ENCODE data around the gene PTPRO.

The PTPRO gene

DNA sequence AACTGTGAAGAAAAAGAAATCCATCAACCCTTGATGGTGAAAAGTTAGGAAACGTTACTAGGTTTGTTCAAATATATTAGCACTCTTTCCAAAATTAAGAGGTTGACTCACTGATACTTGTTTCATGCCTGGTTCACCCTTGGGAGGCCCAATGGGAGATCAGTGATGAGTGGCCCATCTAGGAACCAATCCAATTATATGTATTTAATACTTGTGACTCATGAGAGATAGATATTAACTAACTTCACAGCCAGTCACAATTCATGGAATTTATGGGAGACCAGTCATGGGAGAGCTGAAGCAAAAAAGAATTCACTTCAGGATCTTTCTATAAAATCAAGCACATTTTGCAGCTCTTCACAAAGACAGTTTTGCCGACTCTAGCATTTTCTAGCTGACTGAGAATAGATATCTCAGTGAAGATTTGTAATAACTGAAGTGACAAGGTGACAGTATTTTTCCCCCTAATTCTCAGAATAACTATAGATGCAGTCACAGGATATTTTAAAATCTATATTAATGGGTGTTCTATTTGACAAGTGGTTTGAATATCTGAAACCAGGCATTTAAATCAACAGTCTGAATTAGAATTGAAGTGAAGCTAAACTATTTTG is 236.7 kb downstream of the PTPRO start:
- no peak for DNase-seq (ENCODE audit: low read depth)

DNA sequence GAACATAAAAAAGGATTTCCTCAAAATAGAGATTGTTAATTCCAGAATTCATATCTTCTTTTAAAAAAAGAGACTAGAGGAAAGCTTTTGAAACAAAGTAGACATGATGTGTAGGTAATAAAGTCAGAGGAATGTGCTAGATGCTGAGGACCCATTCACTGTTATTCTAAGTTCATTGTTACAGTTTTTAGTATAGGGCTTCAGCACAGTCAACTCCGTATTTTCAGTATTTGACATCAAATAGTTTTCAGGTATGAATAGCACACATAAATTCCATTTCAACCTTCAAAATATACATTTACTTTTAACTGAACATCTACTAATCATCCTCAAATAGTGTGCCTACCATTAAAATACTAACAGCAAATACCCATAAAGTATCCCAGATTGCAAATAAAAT is 239.1 kb downstream of the PTPRO start:
- no peak for DNase-seq (ENCODE audit: low read depth)

DNA sequence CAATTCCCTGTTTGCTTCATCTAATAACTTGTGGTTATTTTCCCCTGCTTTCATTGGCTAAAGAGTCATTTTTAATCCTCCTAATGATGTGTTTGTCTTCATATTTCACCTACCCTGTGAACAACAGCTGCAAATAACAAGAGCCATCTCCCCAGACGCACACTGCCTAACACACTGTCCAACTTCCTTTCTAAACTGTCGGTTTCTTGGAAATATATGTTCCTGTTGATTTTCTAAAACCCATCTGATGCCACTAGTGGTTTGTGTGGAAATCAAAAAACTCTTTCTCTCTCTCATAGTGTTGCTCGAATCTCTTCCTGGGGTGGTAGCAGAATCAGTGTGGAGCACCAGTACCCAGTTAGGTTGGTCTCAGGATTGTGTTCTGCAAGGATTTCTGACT is 240.0 kb downstream of the PTPRO start:
- DNase-seq (ENCODE audit: low read depth) = no peak

DNA sequence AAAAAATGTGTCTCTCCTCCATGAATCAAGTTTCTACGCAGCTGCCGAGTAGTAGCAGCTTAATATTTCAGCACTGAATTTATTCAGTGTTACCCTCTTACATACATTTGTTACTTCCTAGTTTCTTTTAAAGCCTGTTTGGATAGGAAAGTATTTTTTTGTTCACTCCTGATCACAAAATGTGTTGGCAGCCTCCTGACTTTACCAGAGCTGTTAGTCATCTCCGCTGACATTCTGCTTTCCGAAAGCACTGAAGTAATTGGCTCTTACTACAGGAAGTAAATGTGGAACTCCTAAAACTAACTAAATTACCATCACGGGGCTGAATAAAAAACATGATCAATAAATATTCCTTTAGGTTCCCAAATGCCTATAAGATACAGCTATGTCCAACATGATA is 241.4 kb downstream of the PTPRO start:
- DNase-seq (ENCODE audit: low read depth) = no peak

DNA sequence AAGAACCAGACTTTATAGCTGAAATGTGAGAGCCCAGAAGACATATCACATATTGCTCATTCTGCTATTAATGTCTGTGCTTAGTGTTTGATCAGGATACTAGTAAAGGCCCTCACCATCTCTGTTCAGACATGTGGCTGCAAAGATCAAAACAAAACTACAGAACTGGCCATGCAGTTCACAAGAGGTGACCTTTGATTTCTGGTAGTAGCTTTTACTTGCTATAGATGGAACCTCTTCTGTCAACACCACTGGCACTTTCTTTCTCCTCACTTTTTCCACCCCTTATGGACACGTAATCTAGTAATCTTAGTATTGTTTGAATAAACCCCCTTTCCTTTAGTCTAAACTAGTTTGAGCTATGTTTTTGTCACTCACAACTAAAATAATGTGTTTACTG is 252.0 kb downstream of the PTPRO start:
- no peak for DNase-seq (ENCODE audit: low read depth)

DNA sequence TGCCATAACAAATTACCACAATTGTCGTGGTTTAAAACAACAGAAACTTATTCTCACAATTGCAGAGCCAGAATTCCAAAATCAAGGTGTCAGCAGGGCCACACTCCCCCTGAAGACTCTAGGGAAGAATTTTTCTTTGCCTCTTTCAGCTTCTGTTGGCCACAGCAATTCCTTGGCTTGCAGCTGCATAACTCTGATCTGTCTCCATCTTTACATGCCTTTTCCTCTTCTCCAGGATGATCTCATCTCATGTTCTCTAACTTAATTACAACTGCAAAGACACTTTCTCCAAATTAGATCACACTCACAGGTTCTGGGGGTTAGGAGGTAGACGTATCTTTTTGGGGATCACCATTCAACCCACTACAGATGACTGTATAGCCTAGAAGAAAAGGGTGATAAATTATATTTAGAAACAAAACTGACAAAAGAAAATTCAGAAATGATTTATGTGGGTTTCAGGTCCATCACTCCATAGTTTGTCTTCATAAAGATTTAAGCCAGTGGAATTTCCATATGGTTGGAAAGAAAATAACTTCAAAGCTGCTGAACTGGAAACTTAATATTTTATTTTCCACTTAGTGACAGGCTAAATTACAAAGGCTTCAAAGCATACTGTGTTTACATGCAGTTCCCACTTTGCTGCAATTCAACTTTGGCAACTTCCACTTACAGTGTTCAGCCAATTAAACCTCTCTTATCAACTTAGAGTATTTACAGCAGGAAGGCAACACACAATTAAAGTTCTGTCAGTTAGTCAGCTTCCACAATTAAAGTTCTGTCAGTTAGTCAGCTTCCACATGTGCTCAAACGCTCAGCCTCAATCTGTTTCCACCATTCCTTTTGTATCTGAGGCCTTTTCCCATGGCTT is 253.6 kb downstream of the PTPRO start:
- no peak for DNase-seq (ENCODE audit: low read depth)

DNA sequence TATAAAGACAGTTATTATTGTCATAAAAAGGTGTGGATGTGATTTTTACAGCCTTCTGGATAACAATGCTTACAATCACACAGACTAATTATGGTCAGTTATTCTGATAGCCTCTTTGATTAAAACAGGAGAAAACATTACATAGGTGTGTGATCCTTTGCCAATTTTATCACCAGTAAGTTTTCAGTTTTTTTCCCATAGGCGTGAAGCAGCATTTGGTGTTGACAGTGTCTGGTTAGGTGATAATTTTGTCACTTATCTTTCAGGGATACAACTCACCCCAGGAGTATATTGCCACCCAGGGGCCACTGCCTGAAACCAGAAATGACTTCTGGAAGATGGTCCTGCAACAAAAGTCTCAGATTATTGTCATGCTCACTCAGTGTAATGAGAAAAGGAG is 258.1 kb downstream of the PTPRO start:
- DNase-seq (ENCODE audit: low read depth) = no peak

DNA sequence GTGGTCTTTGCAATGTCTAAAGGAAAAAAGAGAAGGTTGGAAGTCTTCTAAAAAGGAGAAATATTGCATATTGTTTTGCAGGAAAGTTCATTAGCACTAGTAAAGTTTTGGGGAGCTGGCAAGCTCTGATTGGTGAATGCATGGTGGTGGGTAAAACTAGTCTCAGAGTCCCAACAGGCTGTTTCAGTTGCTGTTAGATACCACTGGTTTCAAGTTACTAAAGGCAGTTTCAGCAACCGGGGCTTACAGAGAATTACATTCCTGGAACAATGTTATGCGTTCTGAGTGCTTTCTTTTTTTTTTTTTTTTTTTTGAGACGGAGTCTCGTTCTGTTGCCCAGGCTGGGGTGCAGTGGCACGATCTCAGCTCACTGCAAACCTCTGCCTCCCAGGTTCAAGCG is 258.7 kb downstream of the PTPRO start:
- DNase-seq (ENCODE audit: low read depth) = no peak

DNA sequence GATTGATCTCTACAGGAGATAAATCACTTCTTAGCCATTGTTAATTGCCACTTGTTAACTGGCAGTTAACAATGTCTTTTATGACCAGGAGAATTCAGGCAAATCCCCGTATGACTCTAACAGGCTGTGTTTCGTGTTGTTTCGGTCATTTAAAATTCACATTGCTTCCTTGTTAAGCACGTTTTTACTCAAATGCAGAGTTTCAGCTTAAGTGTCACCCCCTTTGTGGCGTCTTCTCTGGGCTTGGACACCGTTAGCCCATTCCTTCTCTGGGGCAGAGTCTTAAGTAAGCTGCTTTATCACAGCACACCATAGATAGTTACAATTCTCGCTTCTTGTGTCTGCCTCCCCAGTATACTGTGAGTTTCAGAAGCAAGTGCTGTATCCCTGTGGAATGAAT is 261.5 kb downstream of the PTPRO start:
- no peak for DNase-seq (ENCODE audit: low read depth)

DNA sequence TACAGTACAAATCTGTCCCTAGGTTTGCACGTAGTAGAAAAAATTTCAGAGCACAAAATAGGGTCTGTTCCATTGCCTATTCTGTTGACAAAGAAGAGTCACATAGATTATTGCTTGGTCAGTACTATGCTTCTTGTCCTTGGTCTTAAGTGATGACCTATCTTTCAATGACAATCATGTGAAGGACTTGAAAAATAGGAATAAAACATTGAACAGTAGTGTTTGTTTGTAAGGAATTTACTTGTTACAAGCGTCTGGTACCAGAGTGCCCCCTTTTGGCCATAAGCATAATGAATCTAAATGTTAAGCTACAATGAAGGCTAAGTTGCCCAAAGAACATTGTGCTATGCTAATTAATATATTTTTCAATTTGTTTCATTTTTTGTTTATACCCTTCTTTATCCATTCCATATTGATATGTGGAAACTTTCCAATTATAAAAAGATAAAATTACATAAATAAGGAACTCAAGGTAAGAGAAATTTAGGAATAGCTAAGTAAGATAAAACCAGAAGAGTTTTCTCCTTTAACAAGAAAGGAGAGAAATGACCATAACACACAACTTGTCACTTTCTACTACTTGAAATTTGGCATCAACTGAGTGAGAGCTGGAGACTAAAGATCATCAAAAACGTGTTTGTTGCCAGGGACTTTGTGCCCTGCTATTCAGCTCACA is 262.2 kb downstream of the PTPRO start:
- DNase-seq (ENCODE audit: low read depth) = no peak

DNA sequence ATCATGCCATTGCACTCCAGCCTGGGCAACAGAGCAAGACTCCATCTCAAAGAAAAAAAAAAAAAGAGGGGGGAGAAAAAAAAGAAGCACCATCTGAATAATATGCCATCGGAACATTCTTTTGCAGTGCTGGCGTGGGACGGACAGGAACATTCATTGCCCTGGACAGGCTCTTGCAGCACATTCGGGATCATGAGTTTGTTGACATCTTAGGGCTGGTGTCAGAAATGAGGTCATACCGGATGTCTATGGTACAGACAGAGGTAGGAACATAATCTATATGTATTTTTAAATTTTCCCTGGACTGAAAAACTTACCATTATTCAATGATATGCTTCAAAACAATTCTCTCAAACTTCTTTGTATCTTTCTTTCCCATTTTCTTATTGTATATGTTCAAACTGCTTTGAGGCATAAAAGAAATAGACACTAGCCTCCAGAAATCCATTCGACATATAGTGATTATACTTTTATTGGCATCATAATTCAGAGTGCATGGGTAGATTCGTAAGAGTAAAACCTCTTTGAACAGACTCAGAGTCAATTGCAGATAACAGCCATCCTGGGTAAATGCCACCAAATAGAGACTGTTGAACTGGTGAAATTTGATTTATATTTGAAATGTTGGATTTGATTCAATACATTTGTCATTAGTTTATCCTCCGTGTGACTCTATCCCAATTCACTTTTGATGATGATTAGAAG is 267.2 kb downstream of the PTPRO start:
- no peak for DNase-seq (ENCODE audit: low read depth)

DNA sequence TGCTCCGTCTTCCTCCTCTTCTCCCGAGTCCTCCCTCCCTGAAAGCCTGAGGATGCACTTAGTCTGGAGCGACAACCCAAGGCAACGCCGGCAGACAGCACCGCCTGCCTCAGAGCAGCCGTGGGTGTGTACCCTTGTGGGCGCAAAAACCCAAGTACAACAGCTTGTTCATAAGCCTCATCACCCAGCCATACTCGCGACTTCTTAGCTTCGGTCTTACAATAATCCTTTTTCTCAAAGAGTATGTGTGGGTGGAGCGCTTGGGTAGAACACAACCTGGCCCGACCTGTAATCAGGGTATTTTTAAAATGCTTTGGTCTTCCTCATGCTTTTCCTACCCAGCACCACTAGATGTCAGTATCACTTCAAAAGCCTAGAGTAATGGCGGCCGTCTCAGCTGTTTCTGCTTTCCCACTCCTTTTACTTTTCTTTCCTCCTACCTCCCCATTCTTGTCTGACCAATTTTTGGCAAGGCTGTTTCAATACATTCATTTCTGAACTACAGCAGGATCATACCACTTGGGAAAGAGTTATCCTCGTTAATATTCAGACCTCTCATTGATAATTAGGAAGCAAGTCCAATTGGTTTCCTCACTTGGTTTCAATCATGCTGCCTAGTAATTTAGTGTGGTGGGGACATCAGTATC is 268.0 kb downstream of the PTPRO start:
- DNase-seq (ENCODE audit: low read depth) = no peak

DNA sequence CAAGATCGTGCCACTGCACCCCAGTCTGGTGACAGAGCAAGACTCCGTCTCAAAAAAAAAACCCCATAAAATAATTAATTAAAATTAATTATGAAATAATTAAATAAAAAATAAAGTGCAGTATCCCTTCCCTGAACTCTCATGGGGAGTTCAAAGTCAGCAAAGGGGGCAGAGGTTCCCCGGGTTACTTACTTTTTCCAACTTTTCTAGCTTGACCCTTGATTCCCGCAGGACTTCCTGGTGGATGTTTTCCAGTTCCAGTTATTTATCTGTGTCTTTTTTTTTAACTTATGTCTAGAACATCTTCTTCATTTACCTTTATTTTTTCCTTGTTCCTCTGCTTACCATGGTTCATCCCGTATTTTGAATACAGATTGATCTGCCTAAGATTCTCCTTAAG is 269.5 kb downstream of the PTPRO start:
- no peak for DNase-seq (ENCODE audit: low read depth)

DNA sequence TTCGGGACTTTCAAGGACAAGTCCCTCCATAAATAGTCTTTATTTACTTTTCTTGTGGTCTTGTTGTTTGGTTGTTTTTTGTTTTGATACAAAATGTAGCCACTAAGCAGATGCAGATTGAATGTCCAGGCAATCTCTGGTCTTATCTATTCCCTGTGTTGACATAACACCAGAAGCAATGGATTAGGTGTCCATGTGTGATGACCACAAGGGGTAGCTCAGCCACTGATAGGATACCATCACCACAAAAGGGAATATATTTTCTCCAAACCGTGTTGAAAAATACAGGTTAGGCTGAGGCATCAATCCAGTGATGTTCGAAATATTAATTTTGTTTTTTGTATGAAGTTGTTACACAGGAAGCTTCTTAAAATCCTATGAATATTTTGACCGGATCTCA is 270.6 kb downstream of the PTPRO start:
- no peak for DNase-seq (ENCODE audit: low read depth)

DNA sequence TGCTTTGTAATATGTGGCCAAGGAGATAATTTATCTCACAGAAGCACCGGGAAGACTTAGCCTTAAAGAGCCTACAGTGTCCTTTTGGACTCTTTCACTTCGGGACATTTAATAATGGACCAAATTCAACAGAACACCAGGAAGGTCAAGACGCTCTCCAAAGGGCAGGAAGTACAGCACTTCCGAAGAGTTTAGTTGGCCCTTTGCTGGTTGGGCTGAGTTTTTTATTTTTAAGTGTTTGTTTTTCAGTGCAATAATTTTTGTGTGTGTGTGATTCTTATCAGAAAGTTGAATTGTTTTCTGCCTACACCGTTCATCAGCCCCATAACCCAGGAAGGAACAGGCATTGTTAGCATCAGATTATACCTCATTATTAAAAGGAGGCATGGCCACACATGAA is 273.9 kb downstream of the PTPRO start:
- DNase-seq (ENCODE audit: low read depth) = no peak

DNA sequence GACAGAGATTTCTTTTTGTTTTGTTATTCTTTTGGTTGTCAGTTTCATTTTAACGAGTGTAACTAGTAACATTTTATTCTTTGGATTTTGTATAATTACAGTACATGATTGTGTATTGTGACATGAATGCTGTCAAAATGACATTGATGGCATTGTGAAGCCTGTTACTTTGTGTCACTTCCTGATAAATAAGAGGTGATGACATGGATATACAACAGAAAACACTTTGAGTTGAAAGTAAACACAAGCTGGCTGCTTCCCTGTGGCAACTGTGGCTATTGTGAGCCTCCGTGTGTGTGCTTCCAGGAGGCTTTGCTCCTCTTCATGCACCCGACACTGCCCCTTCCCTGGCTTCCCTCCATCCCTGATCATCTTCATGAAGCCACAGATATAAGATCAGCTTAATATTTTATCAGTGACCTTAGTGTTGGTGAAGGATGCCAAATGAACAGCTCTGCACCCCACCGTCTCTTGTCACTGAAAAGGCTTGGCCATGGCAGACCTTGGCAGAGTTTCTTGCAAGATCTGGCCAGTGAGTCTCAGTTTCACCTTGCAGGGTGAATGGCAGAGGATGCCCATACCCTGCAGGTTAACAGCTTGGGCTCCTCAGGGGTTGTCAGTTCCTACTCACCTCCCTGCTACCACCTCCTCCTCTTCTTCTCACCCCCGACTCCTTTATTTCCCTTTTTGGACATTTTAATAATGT is 275.0 kb downstream of the PTPRO start:
- DNase-seq (ENCODE audit: low read depth) = no peak

DNA sequence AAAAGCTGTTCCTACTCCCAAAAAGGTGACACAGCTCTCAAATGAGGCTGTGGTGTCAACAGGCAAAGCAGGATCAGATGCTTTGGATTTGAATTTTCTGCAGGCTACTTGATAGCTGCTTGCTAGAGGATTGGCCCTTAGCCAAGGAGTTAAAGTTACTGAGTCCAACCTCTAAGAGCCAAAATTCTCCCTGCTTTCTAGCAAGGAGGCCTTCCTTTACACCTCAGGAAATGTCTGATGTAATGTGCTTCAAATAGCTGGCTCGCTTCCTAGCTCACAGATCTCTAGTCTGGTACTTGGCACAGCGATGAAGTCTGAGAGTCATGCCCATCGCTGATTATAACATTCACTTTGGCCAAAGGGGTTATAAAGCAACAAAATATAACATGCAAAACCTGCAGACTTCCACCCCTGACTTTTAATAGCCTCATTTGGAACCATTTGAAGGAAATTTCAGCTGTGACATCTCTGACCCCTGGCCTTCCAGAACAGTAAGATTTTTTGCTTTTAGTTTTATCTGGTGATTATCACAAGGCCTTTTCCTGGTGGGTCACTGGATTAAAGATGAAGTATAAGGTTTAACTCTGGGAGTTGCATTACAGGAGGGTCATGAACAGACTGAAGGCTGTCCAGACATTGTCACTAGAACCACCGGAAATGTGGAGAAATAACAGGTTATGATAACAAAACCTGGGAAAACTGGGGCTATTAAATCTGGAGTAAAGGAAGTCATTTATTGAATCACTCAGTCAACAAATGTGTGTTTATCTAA is 277.1 kb downstream of the PTPRO start:
- DNase-seq (ENCODE audit: low read depth) = no peak

DNA sequence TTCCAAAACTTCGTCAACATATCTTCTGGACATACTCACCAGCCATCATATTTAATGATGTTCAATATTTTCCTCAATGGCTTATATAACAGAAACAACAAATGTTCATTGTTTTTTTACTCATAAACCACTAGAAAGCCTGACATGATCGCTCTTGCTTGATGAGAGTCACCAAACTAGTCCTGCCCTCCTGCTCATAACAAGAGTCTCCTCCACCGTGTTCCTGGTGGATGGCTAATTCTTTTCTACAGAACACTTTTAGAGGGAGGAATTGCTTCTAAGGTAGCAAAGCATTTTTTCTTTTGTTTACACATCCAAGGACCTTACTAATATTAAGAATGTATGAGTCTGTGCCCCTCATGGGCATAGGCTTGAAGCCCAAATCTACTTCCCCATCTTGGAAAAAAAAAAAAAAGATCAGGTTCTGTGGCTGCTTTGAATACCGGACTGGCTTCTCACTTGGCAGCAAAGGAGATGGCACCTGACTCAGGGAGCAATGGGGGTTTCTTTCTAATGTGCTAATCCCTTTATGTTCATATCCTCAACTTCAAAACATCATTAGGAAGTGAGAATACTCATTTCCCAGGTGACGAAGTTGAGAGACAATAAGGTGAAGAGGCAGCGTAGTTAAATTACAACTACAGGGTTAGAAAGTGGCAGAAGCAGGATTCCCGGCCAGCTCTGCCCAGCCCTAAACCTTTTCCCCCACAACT is 278.1 kb downstream of the PTPRO start:
- DNase-seq (ENCODE audit: low read depth) = no peak

DNA sequence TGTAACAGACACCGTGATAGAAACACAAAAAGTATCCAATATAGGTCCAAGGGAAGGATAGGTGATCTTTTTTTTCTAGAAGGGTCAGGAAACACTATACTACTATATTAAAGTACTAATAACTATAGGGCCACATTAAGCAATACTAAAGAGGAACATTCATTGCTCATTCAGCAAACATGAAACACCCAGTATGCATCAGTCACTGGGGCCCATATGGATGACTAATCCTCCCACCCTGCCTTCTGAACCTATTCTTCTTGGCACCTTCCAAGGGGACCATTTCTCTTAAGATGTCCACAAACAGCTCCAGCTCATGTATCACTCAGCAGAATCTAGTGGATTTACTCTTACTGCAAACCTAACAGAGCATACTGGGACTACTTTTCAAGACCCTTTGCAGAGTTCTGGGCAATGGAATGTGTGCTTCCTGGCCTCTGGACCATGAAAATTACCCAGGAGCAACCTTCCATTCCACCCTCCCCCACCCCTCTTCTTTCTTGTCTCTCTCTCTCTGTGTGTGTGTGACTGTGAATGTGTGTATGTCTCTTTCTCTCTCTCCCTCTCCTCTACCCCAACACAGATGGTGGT is 279.0 kb downstream of the PTPRO start:
- DNase-seq (ENCODE audit: low read depth) = no peak

All from activated T-helper 9 cell treated with anti-CD3 and anti-CD28 coated beads, Interleukin-2, amount 50 U/mL, for 16 hours (primary cell).